Kidney (tissue), 14 donors: Measurements from ENCODE around the gene BAHD1. TPM values are rescaled to one million over a fixed set of nuclear protein-coding genes. Genes with fewer than 3 reads are reported as not detected.

ENCODE experiments used
- DNase-seq, 5 donors: peaks; one replicate each; pipeline ENCODE4 v3.0.0-alpha.2; 2013 to 2020
- FAIRE-seq: peaks from 2 replicates; lab custom pipeline; 2012; peaks lifted over from hg19 to GRCh38; lab: Jason Lieb, UNC
- H3K27ac ChIP-seq, 2 donors: one replicate each; pipeline ENCODE4 v1.7.0; 2013; ENCODE audit warnings: low read depth in 2 of 2, low read length in 2 of 2, inconsistent platforms in 1 of 2
- H3K27me3 ChIP-seq: one replicate; pipeline ENCODE4 v1.7.1; 2013; ENCODE audit warnings: low read length, inconsistent platforms; ENCODE audit not compliant: control insufficient read depth, insufficient read depth
- H3K36me3 ChIP-seq, 3 donors: one replicate each; pipeline versions ENCODE4 v1.7.0 to v1.7.1; 2013; ENCODE audit warnings: low read length in 3 of 3, control low read depth in 1 of 3, inconsistent platforms in 1 of 3; ENCODE audit not compliant: insufficient read depth in 3 of 3, control insufficient read depth in 2 of 3
- H3K4me1 ChIP-seq, 3 donors: one replicate each; pipeline versions ENCODE4 v1.7.0 to v1.7.1; 2013; ENCODE audit warnings: low read length in 3 of 3, inconsistent platforms in 1 of 3, low read depth in 1 of 3; ENCODE audit not compliant: control insufficient read depth in 2 of 3, insufficient read depth in 2 of 3
- H3K4me3 ChIP-seq, 3 donors: one replicate each; pipeline versions ENCODE4 v1.7.0 to v1.8.1; 2013; ENCODE audit warnings: low read length in 3 of 3, control low read depth in 1 of 3, inconsistent platforms in 1 of 3
- H3K9ac ChIP-seq, 3 donors: one replicate each; pipeline versions ENCODE4 v1.7.0 to v1.7.1; 2013; ENCODE audit warnings: low read length in 3 of 3, control low read depth in 1 of 3, inconsistent platforms in 1 of 3
- H3K9me3 ChIP-seq, 3 donors: one replicate each; pipeline versions ENCODE4 v1.7.0 to v1.7.1; 2013; ENCODE audit warnings: low read length in 3 of 3, control low read depth in 1 of 3, inconsistent platforms in 1 of 3; ENCODE audit not compliant: control insufficient read depth in 2 of 3, insufficient read depth in 1 of 3
- CTCF ChIP-seq: IDR thresholded peaks from 3 replicates; pipeline ENCODE4 v1.5.1; 2012; ENCODE audit warnings: mild to moderate bottlenecking, moderate library complexity, borderline replicate concordance; ENCODE audit not compliant: insufficient read depth; ENCODE audit errors: extremely low read depth
- intact Hi-C: fragments of 100-400 bp; cut with DNase I; formaldehyde crosslinking; loops from one replicate; pipeline ENCODE4 v1.11.1; 2022
- polyA plus RNA-seq: library from polyadenylated mRNA; stranded (reverse); fragments of 350-450 nt; fragmentation: Illumina TruSeq; extraction: RNeasy Lipid Tissue Mini Kit (QIAGEN cat#74804); gene quantifications from one replicate; pipeline ENCODE4 v1.2.3, GENCODE V29; 2014; ENCODE audit warnings: low read depth, low replicate concordance; ENCODE audit not compliant: insufficient read depth
- total RNA-seq: library from RNA; stranded (reverse); fragmentation: NEBNext Ultra II Directional; extraction: Animal tissue kit (Norgen Biotek cat#: 25700); gene quantifications from one replicate; pipeline ENCODE4 v1.2.1, GENCODE V29; 2021
- donor health status: control.
- donor health status: control.
- donor health status: control.
- donor health status: control.
- donor health status: control.
- donor health status: DM: yes; HTN: yes; CAD: no.
- donor health status: Normal renal cell carcinoma (clear cell type).

The BAHD1 gene
- total and polyA plus RNA-seq, 2 donors from 2014 or later = 13.3 to 28.4 TPM

DNA sequence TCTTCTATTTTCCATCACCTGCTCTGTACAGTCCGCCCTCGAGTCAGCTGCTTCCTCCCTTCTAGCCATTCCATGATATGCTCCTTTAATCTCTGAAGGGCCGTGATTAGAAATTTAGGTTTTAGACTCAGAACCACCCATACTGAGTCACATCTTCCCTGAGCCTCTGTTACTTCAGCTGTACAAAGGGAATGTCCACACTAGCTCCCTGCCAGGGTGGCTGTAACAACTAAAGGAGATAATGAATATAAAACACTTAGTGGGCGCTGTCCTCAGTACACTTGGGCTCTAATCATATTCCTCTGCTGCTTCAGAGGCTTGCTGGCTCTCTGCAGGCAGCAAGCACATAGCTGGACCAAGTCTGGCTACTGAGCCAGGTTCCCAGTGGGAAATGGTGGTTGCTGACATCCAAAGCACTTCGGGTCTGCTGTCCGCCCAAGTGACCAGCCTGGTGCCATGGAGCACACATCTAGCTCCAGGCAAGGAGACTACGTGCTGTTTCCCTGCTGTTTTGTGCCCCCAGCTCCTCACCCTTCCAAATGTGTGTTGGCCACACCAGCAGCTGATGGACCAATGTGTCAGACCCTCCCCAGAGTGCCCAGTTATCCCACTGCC lies 29.1 kb downstream of the BAHD1 start:
- Histone ChIP-seq H3K36me3 (peaks cover 0 to 8% (median 5%) of the 10 kb centered on the region in 3 donors), H3K27me3 (no peaks in the 10 kb centered on the region), H3K27ac (peak overlapping the region in 1 of 2 donors; percentile 45), H3K9ac (peak overlapping the region in 2 of 3 donors; percentile 54 to 74), H3K4me1 (peaks cover 0 to 15% (median 0%) of the 10 kb centered on the region in 3 donors), H3K4me3 (peak overlapping the region; percentile 59 to 76 (median 74)), H3K9me3 (no peaks in the 10 kb centered on the region)
- FAIRE-seq (no peak), DNase-seq (peak in 1 of 5 donors; percentile 7)
- intact Hi-C loops = no loop called here
- no peak for TF ChIP-seq CTCF

GRCh38 chr15:40470423-40471104 lies 29.8 kb downstream of the BAHD1 start, which contains the start of gene CHST14:
Gene CHST14, plus strand, starts transcription at chr15:40470984. Its CDS starts 230 bp downstream, at chr15:40471214.
- intact Hi-C loops = no loop called here
- Histone ChIP-seq H3K4me3 (peak within 1 kb of the TSS; percentile 74 to 88 (median 76)), H3K27me3 (no peaks in the 10 kb centered on the region), H3K9me3 (no peaks in the 10 kb centered on the region), H3K36me3 (peaks cover 0 to 4% (median 2%) of the 10 kb centered on the region in 3 donors), H3K4me1 (peaks cover 0 to 15% (median 0%) of the 10 kb centered on the region in 3 donors), H3K27ac (peak within 1 kb of the TSS; percentile 47 to 71), H3K9ac (peak within 1 kb of the TSS; percentile 62 to 77 (median 74))
- FAIRE-seq = no peak
- no peak for TF ChIP-seq CTCF
- peak; percentile 83 to 92 (median 88) for DNase-seq

- Histone ChIP-seq H3K4me1 (peaks cover 0 to 15% (median 0%) of the 10 kb centered on the region in 3 donors), H3K27ac (peak overlapping the region; percentile 47 to 71), H3K4me3 (peak overlapping the region; percentile 73 to 88 (median 75)), H3K9me3 (no peaks in the 10 kb centered on the region), H3K36me3 (peaks cover 0 to 4% (median 2%) of the 10 kb centered on the region in 3 donors), H3K9ac (peak overlapping the region; percentile 52 to 77 (median 62)), H3K27me3 (no peaks in the 10 kb centered on the region)
- FAIRE-seq = no peak
- TF ChIP-seq CTCF = no peak
- peak; percentile 23 to 83 (median 79) for DNase-seq
- intact Hi-C loops = no loop called here
Observed at GRCh38 chr15:40471105-40471807, 30.5 kb downstream of the BAHD1 start.
